Caco-2 (cell line): ENCODE data around the gene RTBDN. TPM values are rescaled to one million over a fixed set of nuclear protein-coding genes. Genes with fewer than 3 reads are reported as not detected.

Experiments
- BruUV-seq: library from RNA; stranded (reverse); fragments of 400-500 nt; replicated peaks from 2 replicates; lab custom pipeline; 2021; lab: Mats Ljungman, UMichigan
- CTCF ChIA-PET: fragments of 300-600 bp; sonication (Branson Sonifier 250); formaldehyde crosslinking; loops from one replicate; lab custom pipeline; 2022; ENCODE audit warnings: antibody characterized with exemption; lab: Charles Lee
- POLR2A ChIA-PET: fragments of 300-600 bp; sonication (Branson Sonifier 250); formaldehyde crosslinking; loops from one replicate; lab custom pipeline; 2022; ENCODE audit warnings: antibody characterized with exemption; lab: Charles Lee
- DNase-seq, 2 experiments: peaks; one replicate each; pipeline versions ENCODE4 v3.0.0 to v3.0.0-alpha.2; 2020 to 2022
- H3K27me3 ChIP-seq: replicated peaks from 2 replicates; pipeline ENCODE4 v1.6.0; 2011; ENCODE audit warnings: low read length; ENCODE audit not compliant: control insufficient read depth, insufficient read depth
- H3K36me3 ChIP-seq: 2 replicates; pipeline ENCODE4 v1.5.1; 2011; ENCODE audit warnings: low read length; ENCODE audit not compliant: control insufficient read depth, insufficient read depth
- H3K4me1 ChIP-seq: fragments of 250-450 bp; sonication (Bioruptor Pico); 2 replicates; pipeline ENCODE4 v1.5.1; 2020; ENCODE audit warnings: mild to moderate bottlenecking
- H3K4me3 ChIP-seq: 2 replicates; pipeline ENCODE4 v1.5.1; 2011; ENCODE audit warnings: low read depth, mild to moderate bottlenecking, control low read depth, low read length
- H3K9me3 ChIP-seq: fragments of 250-450 bp; sonication (Bioruptor Pico); 2 replicates; pipeline ENCODE4 v1.5.1; 2020; ENCODE audit warnings: mild to moderate bottlenecking, moderate library complexity
- H3K27ac Mint-ChIP-seq: one replicate; pipeline ENCODE4 v1.8.0; 2022; ENCODE audit warnings: mixed read lengths; ENCODE audit not compliant: unreplicated experiment
- H3K27me3 Mint-ChIP-seq: one replicate; pipeline ENCODE4 v1.8.0; 2022; ENCODE audit warnings: mixed read lengths; ENCODE audit not compliant: insufficient read depth, unreplicated experiment
- H3K36me3 Mint-ChIP-seq: one replicate; pipeline ENCODE4 v1.8.0; 2022; ENCODE audit warnings: mild to moderate bottlenecking, mixed read lengths; ENCODE audit not compliant: insufficient read depth, unreplicated experiment
- H3K4me1 Mint-ChIP-seq: one replicate; pipeline ENCODE4 v1.8.0; 2022; ENCODE audit warnings: low read depth, mixed read lengths; ENCODE audit not compliant: unreplicated experiment
- H3K4me3 Mint-ChIP-seq: one replicate; pipeline ENCODE4 v1.8.0; 2022; ENCODE audit warnings: mild to moderate bottlenecking, moderate library complexity, mixed read lengths; ENCODE audit not compliant: unreplicated experiment
- H3K9me3 Mint-ChIP-seq: one replicate; pipeline ENCODE4 v1.8.0; 2022; ENCODE audit warnings: mixed read lengths; ENCODE audit not compliant: unreplicated experiment
- CTCF ChIP-seq, 2 experiments: fragments of 200-600 bp in 1 of 2; IDR thresholded peaks; 1 replicate in 1 of 2; 2 replicates in 1 of 2; pipeline versions ENCODE4 v1.5.1 to v1.8.0; 2011 to 2022; ENCODE audit warnings: antibody characterized with exemption in 1 of 2, control low read depth in 1 of 2, inconsistent platforms in 1 of 2, low read depth in 1 of 2, low read length in 1 of 2, mild to moderate bottlenecking in 1 of 2, moderate library complexity in 1 of 2; ENCODE audit not compliant: insufficient read depth in 1 of 2, severe bottlenecking in 1 of 2, unreplicated experiment in 1 of 2
- intact Hi-C: fragments of 100-400 bp; cut with micrococcal nuclease; formaldehyde crosslinking; loops from one replicate; pipeline ENCODE4 v1.10.0; 2022; ENCODE audit not compliant: unreplicated experiment
- total RNA-seq: library from RNA; stranded (reverse); gene quantifications from 2 replicates; pipeline ENCODE4 v1.2.3, GENCODE V29; 2022

Gene RTBDN
- total RNA-seq, 1 experiment from 2014 or later, result not detected

GRCh38 chr19:12868540-12869112, 34.2 kb upstream of the RTBDN start:
- H3K27me3 ChIP-seq, result no peaks in the 10 kb centered on the region
- no peaks in the 10 kb centered on the region for H3K27me3 Mint-ChIP-seq
- H3K4me3 ChIP-seq, result no peak overlapping the region
- peaks cover 19% of the 10 kb centered on the region for H3K9me3 Mint-ChIP-seq
- TF ChIP-seq CTCF (IDR thresholded peaks at IDR 0.05; ENCODE audit: insufficient read depth in 1 of 2, low read depth in 1 of 2, low read length in 1 of 2, severe bottlenecking in 1 of 2, unreplicated experiment in 1 of 2), result no peak
- peak; percentile 46 to 63 for DNase-seq
- no peak overlapping the region for H3K27ac Mint-ChIP-seq
- BruUV-seq, result no TSS peak
- POLR2A ChIA-PET, result no interaction called here
- no peaks in the 10 kb centered on the region for H3K9me3 ChIP-seq
- H3K4me1 ChIP-seq, result no peaks in the 10 kb centered on the region
- CTCF ChIA-PET, result no interaction called here
- no peaks in the 10 kb centered on the region for H3K36me3 ChIP-seq
- H3K4me3 Mint-ChIP-seq, result no peak overlapping the region
- intact Hi-C loops, result no loop called here
- peaks cover 5% of the 10 kb centered on the region for H3K36me3 Mint-ChIP-seq
- peaks cover 6% of the 10 kb centered on the region for H3K4me1 Mint-ChIP-seq

- no peaks in the 10 kb centered on the region for H3K9me3 ChIP-seq
- Mint-ChIP-seq H3K27me3 (no peaks in the 10 kb centered on the region), H3K27ac (no peak overlapping the region), H3K4me3 (peak overlapping the region; percentile 67), H3K9me3 (peaks cover 11% of the 10 kb centered on the region), H3K4me1 (peaks cover 6% of the 10 kb centered on the region), H3K36me3 (peaks cover 5% of the 10 kb centered on the region)
- no peak for TF ChIP-seq CTCF (IDR thresholded peaks at IDR 0.05; ENCODE audit: insufficient read depth in 1 of 2, low read depth in 1 of 2, low read length in 1 of 2, severe bottlenecking in 1 of 2, unreplicated experiment in 1 of 2)
- no peaks in the 10 kb centered on the region for H3K4me1 ChIP-seq
- no TSS peak for BruUV-seq
- POLR2A ChIA-PET, result no interaction called here
- peak overlapping the region; percentile 27 for H3K4me3 ChIP-seq
- peak; percentile 54 to 58 for DNase-seq
- no peaks in the 10 kb centered on the region for H3K36me3 ChIP-seq
- intact Hi-C loops, result no loop called here
- CTCF ChIA-PET, result interaction anchor here (1.1 kb wide), 1 partner anchor 19 kb away, joined by 3 read pairs; no protein-coding TSS in a partner anchor
- no peaks in the 10 kb centered on the region for H3K27me3 ChIP-seq
These were observed 33.0 kb upstream of the RTBDN start for GRCh38 chr19:12867120-12868099.

GRCh38 chr19:12866416-12867119, 32.2 kb upstream of the RTBDN start:
- H3K27me3 Mint-ChIP-seq, result no peaks in the 10 kb centered on the region
- H3K36me3 Mint-ChIP-seq, result no peaks in the 10 kb centered on the region
- intact Hi-C loops, result no loop called here
- no peak overlapping the region for H3K27ac Mint-ChIP-seq
- no peak for DNase-seq
- no peaks in the 10 kb centered on the region for H3K4me1 ChIP-seq
- peak overlapping the region; percentile 67 for H3K4me3 Mint-ChIP-seq
- no peak overlapping the region for H3K4me3 ChIP-seq
- no peak for TF ChIP-seq CTCF (IDR thresholded peaks at IDR 0.05; ENCODE audit: insufficient read depth in 1 of 2, low read depth in 1 of 2, low read length in 1 of 2, severe bottlenecking in 1 of 2, unreplicated experiment in 1 of 2)
- ChIA-PET POLR2A (no interaction called here), CTCF (interaction anchor here (1.1 kb wide), 1 partner anchor 19 kb away, joined by 3 read pairs; no protein-coding TSS in a partner anchor)
- peaks cover 2% of the 10 kb centered on the region for H3K9me3 Mint-ChIP-seq
- BruUV-seq, result no TSS peak
- H3K27me3 ChIP-seq, result no peaks in the 10 kb centered on the region
- peaks cover under 1% of the 10 kb centered on the region for H3K4me1 Mint-ChIP-seq
- H3K36me3 ChIP-seq, result no peaks in the 10 kb centered on the region
- no peaks in the 10 kb centered on the region for H3K9me3 ChIP-seq
